GM19372 (cell line): ENCODE measurements around the gene MED28.
"Not testable (repeated sequence)": the region's sequence is repeated elsewhere in the genome, so short reads cannot be mapped to it uniquely, and the experiment has no call there.

Experiments used
- ATAC-seq: cut with Tn5 transposase; IDR thresholded peaks from one replicate; pipeline ENCODE4 v1.9.1; 2021; ENCODE audit warnings: mild to moderate bottlenecking, low read depth, moderate library complexity; ENCODE audit not compliant: unreplicated experiment

MED28 gene

DNA sequence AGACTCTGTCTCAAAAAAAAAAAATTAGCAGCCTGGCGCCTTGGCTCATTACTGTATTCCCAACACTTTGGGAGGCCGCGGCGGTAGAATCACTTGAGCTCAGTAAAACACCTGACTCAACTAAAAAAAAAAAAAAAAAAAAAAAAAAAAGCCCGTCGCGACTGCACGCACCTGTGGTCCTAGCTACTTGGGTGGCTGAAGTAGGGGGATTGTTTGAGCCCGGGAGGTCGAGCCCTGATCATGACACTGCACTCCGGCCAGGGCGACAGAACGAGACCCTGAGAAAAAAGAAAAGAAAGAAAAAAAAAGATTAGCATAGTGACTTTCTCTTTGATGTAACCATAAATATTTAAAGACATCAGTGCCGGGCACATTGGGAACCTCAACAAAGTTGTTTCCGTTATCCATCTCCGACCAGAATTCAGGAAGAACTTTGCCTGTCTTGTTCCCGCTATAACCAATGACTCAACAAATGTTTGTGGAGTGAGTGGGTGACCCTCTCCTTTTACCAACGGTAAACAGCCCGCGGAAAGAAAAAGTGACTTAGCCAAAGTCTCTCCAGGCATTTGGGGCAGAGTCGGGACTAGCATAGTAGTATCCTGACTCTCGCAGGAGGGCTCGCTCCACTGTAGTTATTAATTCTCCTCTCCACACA is 553 bp upstream of the MED28 start:
- ATAC-seq, result peak; percentile 45

DNA sequence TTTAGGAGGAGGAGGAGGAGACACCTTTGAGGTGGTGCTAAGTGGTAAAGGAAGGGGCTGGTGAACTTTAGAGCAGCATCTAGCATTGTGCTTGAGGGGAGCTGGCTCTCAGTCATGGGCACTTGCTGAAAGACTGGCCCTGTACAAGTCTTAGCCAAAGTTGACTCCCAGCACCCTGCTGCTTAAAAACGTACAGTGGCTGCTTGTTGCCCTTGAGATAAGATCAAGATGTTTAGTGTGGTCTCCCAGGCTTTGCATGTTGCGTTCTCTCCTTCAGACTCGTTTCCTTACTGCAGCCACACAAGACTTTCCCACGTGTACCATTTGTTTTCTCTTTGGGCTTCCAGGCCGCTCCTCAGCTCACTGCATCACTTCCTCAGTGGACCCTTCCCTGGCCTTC is 1.8 kb downstream of the MED28 start:
- ATAC-seq, result no peak

DNA sequence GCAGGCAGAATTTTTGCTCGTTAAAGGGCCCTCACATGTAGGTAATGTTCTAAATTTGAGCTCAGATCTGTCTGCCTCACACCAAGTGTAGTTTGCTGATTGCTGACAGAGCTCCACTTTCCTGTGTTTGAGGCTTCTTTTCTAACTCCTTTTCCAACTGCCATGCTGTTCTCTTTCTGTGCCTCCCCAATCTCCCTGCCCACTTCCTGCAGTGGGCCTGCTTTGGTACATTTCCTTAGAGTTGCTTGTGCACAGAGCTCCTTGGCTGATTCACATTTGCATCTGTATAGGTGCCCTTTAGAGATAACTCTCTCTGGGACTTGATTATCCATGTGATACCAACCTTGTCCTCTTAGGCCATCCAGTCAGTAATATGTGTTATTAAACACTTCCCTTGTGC is 4.5 kb downstream of the MED28 start:
- no peak for ATAC-seq

DNA sequence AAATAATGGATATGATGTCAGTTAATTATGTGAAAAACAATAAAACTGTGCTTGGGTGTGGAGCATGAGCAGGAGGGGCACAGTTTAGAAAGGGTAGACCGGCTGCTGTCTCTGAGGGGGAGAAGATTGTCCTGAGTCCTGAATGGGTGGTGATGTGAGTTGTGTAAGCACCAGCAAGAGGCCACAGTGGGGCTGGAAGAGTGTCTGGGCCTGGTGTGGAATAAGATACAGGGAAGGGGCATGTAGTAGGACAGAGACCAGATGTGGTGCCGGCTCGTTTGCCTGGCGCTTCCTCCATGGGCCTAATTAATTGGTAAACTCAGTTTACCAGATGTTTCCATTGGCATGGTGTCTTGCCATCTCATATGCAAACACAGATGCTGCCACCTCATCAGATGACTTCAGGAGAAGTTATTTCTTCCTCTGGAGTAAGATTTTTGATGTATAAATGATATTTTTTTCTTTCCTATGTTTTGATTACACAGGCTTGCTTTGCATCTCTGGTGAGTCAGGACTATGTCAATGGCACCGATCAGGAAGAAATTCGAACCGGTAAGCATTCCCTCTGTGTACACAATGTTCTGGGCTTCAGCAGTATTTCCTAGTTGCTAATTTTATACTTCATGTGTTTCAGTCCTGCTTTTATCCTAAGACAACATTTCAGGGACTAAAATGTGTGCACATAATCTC is 5.1 kb downstream of the MED28 start:
- no peak for ATAC-seq

DNA sequence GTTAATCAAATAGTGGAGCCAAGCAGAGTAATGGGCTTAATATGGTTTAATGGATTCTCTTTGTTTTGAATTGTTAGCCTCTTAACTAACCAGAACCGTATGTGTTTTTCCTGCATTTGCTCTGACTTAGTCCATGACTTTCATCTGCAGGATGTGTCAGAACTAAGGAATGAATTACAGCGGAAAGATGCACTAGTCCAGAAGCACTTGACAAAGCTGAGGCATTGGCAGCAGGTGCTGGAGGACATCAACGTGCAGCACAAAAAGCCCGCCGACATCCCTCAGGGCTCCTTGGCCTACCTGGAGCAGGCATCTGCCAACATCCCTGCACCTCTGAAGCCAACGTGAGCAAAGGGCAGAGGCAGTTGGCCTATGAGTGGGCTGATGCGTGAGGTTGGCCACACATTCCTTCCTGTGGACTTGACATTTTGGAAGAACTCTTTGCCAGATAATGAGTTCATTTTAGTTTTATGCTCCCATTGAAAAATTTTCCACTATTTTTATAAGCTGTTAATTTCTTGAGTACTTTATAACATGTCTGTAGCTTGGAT is 9.1 kb downstream of the MED28 start:
- ATAC-seq, result no peak

DNA sequence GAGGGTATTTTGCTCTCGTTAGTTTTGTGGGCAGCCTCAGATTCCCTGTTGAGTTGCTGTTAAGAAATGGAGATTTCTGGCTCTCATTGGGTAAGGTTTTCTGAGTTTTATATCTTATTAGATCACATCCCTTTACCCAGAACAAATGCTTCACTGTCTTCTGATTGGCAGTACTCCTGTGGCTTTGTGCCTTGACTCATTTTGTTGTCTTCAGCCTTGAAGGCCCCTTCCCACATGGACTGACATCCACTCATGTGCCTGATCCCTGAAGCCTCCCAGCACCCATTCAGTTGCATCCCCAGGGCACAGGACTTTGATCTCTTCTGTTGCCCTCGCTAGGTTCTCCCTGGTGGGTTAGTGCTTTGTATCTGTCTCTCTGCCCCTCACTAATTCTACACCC is 10.4 kb downstream of the MED28 start:
- no peak for ATAC-seq

DNA sequence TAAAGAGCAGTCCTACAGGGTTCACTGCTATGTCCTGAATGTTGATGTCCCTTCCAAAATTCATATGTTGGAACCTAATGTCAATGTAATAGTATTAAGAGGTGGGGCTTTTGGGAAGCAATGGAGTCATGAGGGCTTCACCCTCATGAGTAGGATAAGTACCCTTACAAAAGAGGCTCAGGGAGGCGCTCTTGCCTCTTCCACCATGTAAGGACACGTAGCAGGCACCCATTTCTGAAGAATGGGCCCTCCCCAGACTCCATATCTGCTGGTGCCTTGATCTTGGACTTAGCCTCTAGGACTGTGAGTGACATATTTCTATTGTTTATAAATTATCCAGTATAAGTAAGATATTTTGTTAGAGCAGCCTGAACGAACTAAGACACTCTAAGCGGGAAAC is 15.8 kb downstream of the MED28 start:
- no peak for ATAC-seq

- no peak for ATAC-seq
These were observed 19.2 kb downstream of the MED28 start for GRCh38 chr4:17633600-17633999.

- no peak for ATAC-seq
These were observed 20.6 kb downstream of the MED28 start for GRCh38 chr4:17635056-17635455.

DNA sequence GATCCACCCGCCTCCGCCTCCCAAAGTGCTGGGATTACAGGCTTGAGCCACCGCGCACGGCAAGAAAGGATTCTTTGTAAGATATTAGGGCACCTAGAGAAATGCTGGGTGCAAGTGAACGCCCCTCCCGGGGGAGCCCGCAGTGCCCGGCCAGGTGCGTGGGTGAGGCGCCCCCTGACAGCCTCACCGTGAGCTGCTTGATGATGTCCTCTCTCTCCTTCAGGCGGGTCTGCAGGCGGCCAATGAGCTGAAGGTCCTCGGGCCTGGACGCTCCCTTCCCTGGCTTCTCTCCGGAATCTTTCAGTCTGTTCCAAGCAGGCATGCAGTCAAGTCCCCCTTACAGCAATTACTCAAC is 21.9 kb downstream of the MED28 start:
- no peak for ATAC-seq

DNA sequence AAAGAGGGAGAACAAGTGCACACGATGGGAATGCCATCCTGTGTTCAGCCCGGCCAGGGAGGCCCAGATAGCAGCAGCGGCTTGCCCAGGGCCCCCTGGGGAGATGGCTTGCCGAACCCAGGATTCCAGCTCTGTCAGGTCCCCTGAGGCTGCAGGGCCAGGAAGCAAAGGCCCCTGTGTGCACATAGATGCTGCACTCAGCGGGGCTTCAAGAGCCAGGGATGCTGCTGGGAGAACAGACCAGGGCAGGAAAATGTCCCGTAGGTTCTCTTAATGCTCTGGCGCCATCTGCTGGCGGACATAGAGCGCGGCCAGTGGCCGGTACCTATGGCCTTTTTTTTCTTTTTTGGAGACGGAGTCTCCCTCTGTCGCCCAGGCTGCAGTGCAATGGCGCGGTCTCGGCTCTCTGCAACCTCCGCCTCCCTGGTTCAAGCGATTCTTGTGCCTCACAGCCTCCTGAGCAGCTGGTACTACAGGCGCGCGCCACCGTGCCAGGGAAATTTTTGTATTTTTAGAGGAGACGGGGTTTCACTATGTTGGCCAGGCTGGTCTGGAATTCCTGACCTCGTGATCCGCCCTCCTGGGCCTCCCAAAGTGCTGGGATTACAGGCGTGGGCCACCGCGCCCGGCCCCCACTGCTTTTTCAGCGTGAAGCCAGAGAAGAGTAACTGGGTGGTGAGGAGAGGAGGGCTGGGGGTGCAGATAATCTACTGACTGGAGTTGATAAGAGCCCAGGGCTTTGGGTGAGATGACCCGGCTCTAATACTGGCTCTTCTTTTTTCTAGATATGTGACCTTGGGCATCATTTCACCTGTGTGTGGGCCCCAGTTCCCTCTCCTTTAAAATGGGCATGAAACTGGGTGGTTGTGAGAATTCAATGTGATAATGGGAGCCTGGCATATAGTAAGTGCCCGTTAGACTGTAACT is 22.5 kb downstream of the MED28 start:
- peak; percentile 77 for ATAC-seq

GRCh38 chr4:17639136-17639535 is 24.7 kb downstream of the MED28 start:
- ATAC-seq, result no peak

DNA sequence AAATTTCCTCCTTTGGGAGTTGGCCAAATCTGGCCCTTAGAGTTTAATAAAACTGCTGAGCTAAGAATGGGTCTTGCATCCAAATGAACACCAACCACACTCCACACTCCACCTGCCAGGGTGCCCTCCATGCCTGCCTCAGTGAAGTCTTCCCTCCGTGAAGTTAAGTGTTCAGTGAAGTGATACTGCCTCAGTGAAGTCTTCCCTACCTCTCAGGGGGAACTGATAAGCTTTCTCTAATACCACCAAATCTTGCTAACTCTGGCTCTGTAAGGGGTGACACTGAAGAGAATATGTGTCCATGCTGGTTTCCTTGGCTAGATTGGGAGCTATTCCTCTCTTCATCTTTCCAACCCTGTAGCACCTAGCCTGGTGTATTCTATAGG is 27.9 kb downstream of the MED28 start:
- no peak for ATAC-seq

DNA sequence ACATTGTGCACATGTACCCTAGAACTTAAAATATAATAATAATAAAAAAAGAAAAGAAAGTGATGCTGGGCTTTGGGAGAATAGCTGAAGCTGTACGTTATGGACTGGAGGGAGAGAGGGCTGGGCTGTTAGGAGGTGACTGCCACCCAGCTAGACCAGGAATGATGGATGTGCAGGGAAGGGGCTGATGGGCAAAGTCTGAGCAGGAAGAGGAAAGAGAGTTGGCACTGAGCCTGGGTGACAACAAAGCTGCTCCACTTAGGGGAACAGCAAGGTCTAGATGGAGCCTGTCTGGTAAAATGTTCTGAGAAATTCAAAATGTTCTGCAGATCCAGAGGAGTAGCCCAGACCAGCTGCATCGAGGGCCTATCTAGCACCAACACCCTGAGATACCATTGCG is 32.3 kb downstream of the MED28 start:
- ATAC-seq, result no peak

GRCh38 chr4:17647176-17647806 is 32.9 kb downstream of the MED28 start:
- ATAC-seq, result no peak

- ATAC-seq, result no peak
These were observed 33.5 kb downstream of the MED28 start for GRCh38 chr4:17647927-17648326.

GRCh38 chr4:17650406-17650805 is 36.0 kb downstream of the MED28 start:
- ATAC-seq, result no peak

DNA sequence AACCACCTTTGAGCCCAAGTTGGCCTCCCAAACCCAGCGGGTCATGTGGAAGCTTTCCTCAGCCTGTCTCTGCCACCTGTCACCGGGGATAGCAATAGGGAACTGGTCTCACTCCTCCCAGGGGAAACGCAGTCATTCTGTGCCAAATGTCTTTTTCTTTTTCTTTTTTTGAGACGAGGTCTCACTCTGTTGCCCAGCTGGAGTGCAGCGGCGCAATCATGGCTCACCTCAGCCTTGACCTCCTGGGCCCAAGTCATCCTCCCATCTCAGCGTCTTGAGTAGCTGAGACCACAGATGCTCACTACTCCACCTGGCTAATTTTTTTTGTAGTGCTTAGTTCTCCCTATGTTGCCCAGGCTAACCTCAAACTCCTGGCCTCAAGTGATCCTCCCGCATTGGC is 40.3 kb downstream of the MED28 start:
- no peak for ATAC-seq

- ATAC-seq, result no peak
These were observed 42.6 kb downstream of the MED28 start for GRCh38 chr4:17657090-17657489.

DNA sequence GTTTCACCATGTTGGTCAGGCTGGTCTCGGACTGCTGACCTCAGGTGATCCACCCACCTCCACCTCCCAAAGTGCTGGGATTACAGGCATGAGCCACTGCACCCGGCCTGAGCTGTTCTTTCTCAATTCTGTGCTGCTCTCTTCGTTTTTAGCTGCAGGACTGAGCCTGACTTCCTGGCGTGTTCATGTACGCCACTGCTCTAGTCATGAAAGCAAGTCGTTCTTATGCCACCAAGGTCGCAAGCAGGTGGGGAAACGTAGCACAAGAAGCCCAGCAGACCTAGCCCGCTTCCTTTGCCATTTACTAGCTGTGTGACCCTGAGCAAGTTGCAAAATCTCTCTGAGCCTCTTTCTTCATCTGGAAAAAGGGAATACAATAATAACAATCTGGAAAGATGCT is 43.4 kb downstream of the MED28 start:
- ATAC-seq, result no peak

DNA sequence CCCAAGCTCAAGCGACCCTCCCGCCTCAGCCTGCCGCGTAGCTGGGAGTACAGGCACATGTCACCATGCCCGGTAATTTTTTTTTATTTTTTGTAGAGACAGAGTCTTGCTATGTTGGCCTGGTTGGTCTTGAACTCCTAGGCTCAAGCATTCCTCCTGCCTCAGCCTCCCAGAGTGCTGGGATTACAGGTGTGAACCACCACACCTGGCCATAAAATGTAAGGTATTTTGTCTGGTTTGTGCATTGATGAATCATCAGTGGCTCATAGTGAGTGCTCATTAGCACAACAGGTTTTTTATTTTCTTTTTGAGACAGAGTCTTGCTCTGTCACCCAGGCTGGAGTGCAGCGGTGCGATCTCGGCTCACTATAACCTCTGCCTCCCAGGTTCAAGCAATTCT is 44.8 kb downstream of the MED28 start:
- ATAC-seq, result not testable (repeated sequence)
